ENCODE measurements around the gene ABCA3.

DNA sequence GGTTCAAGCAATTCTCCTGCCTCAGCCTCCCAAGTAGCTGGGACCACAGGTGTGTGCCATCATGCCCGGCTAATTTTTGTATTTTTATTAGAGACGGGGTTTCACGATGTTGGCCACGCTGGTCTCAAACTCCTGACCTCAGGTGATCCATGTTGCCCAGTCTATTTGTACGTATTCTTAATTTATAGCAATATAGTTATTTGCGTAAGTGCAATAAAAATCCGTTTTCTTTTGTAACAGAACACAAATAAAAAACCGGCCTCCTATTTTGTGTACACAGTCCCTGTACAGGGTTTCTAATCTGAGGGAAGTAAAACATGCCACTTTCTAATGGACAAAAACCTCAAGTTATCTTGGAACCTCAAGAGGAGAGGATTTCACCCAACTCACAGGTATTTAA is 80.3 kb downstream of the ABCA3 start:
- TF ChIP-seq, protein P1, sequence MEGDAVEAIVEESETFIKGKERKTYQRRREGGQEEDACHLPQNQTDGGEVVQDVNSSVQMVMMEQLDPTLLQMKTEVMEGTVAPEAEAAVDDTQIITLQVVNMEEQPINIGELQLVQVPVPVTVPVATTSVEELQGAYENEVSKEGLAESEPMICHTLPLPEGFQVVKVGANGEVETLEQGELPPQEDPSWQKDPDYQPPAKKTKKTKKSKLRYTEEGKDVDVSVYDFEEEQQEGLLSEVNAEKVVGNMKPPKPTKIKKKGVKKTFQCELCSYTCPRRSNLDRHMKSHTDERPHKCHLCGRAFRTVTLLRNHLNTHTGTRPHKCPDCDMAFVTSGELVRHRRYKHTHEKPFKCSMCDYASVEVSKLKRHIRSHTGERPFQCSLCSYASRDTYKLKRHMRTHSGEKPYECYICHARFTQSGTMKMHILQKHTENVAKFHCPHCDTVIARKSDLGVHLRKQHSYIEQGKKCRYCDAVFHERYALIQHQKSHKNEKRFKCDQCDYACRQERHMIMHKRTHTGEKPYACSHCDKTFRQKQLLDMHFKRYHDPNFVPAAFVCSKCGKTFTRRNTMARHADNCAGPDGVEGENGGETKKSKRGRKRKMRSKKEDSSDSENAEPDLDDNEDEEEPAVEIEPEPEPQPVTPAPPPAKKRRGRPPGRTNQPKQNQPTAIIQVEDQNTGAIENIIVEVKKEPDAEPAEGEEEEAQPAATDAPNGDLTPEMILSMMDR (IDR thresholded peaks at IDR 0.05; ENCODE audit: poor library complexity, severe bottlenecking) = no peak
- no peak for TF ChIP-seq RAD21 (conservative IDR thresholded peaks at IDR 0.05)
- TF ChIP-seq, protein P2, sequence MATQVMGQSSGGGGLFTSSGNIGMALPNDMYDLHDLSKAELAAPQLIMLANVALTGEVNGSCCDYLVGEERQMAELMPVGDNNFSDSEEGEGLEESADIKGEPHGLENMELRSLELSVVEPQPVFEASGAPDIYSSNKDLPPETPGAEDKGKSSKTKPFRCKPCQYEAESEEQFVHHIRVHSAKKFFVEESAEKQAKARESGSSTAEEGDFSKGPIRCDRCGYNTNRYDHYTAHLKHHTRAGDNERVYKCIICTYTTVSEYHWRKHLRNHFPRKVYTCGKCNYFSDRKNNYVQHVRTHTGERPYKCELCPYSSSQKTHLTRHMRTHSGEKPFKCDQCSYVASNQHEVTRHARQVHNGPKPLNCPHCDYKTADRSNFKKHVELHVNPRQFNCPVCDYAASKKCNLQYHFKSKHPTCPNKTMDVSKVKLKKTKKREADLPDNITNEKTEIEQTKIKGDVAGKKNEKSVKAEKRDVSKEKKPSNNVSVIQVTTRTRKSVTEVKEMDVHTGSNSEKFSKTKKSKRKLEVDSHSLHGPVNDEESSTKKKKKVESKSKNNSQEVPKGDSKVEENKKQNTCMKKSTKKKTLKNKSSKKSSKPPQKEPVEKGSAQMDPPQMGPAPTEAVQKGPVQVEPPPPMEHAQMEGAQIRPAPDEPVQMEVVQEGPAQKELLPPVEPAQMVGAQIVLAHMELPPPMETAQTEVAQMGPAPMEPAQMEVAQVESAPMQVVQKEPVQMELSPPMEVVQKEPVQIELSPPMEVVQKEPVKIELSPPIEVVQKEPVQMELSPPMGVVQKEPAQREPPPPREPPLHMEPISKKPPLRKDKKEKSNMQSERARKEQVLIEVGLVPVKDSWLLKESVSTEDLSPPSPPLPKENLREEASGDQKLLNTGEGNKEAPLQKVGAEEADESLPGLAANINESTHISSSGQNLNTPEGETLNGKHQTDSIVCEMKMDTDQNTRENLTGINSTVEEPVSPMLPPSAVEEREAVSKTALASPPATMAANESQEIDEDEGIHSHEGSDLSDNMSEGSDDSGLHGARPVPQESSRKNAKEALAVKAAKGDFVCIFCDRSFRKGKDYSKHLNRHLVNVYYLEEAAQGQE (IDR thresholded peaks at IDR 0.05; ENCODE audit: borderline replicate concordance) = no peak
- TF ChIP-seq MXI1 (conservative IDR thresholded peaks at IDR 0.05; ENCODE audit: poor library complexity, severe bottlenecking) = no peak
